Inferior parietal cortex (tissue), 1 donor: Measurements from ENCODE around the gene SERPINH1.

Source experiments
- DNase-seq: peaks from one replicate; pipeline ENCODE4 v3.0.0-alpha.2; 2016; ENCODE audit errors: extremely low spot score

The SERPINH1 gene

GRCh38 chr11:75532200-75533048 lies 29.6 kb upstream of the SERPINH1 start:
- DNase-seq: peak; percentile 89

GRCh38 chr11:75533896-75534258 lies 28.2 kb upstream of the SERPINH1 start:
- no peak for DNase-seq

- DNase-seq: peak; percentile 35
Measured at GRCh38 chr11:75534259-75535069, 27.6 kb upstream of the SERPINH1 start.

GRCh38 chr11:75535071-75535470 lies 27.0 kb upstream of the SERPINH1 start:
- no peak for DNase-seq

GRCh38 chr11:75536786-75537641 lies 25.0 kb upstream of the SERPINH1 start:
- no peak for DNase-seq

- no peak for DNase-seq
Measured at GRCh38 chr11:75537740-75538139, 24.3 kb upstream of the SERPINH1 start.

GRCh38 chr11:75538150-75538942 lies 23.7 kb upstream of the SERPINH1 start:
- DNase-seq: no peak

- no peak for DNase-seq
Measured at GRCh38 chr11:75539459-75540334, 22.4 kb upstream of the SERPINH1 start.

- DNase-seq: no peak
Measured at GRCh38 chr11:75541193-75542087, 20.6 kb upstream of the SERPINH1 start.

- DNase-seq: no peak
Measured at GRCh38 chr11:75542088-75542438, 20.0 kb upstream of the SERPINH1 start.

- no peak for DNase-seq
Measured at GRCh38 chr11:75543806-75544205, 18.2 kb upstream of the SERPINH1 start.

GRCh38 chr11:75547177-75547576 lies 14.9 kb upstream of the SERPINH1 start:
- no peak for DNase-seq

- DNase-seq: peak; percentile 82
Measured at GRCh38 chr11:75547617-75548058, 14.4 kb upstream of the SERPINH1 start.

- DNase-seq: no peak
Measured at GRCh38 chr11:75548595-75549272, 13.3 kb upstream of the SERPINH1 start.

- no peak for DNase-seq
Measured at GRCh38 chr11:75549370-75549958, 12.6 kb upstream of the SERPINH1 start.

GRCh38 chr11:75553182-75553581 lies 8.9 kb upstream of the SERPINH1 start:
- DNase-seq: no peak

GRCh38 chr11:75553889-75554257 lies 8.2 kb upstream of the SERPINH1 start:
- no peak for DNase-seq
